Stomach (tissue), 9 donors: Measurements from ENCODE around the gene RPL7A. TPM values are rescaled to one million over a fixed set of nuclear protein-coding genes. Genes with fewer than 3 reads are reported as not detected.

Experiments
- DNase-seq, 2 donors: peaks; one replicate each; pipeline versions ENCODE4 v3.0.0 to v3.0.0-alpha.2; 2013 to 2019
- H3K27ac ChIP-seq, 5 donors: fragments of 200-600 bp in 4 of 5; sonication (generic) in 4 of 5; one replicate each; pipeline ENCODE4 v1.5.1; 2013 to 2019; ENCODE audit warnings: mild to moderate bottlenecking in 1 of 5, moderate library complexity in 1 of 5
- H3K27me3 ChIP-seq, 3 donors: fragments of 200-600 bp; sonication (generic); one replicate each; pipeline ENCODE4 v1.5.1; 2017 to 2019; ENCODE audit warnings: mixed run types in 1 of 3
- H3K36me3 ChIP-seq, 4 donors: fragments of 200-600 bp; sonication (generic); 1 replicate in 3 of 4; 2 replicates in 1 of 4; pipeline ENCODE4 v1.5.1; 2016 to 2019
- H3K4me1 ChIP-seq, 4 donors: fragments of 200-600 bp; sonication (generic); one replicate each; pipeline ENCODE4 v1.5.1; 2016 to 2019
- H3K4me3 ChIP-seq, 4 donors: fragments of 200-600 bp; sonication (generic) in 3 of 4; one replicate each; pipeline ENCODE4 v1.5.1; 2016 to 2019; ENCODE audit warnings: mild to moderate bottlenecking in 1 of 4
- H3K9me3 ChIP-seq, 4 donors: fragments of 200-600 bp; sonication (generic); one replicate each; pipeline ENCODE4 v1.5.1; 2016 to 2019
- EP300 ChIP-seq: sonication (generic); formaldehyde crosslinking; IDR thresholded peaks from one replicate; pipeline ENCODE4 v1.6.1; 2017; ENCODE audit warnings: antibody characterized with exemption
- POLR2A ChIP-seq, 4 donors: fragments of 450-650 bp; IDR thresholded peaks; one replicate each; pipeline ENCODE4 v1.6.1; 2016; ENCODE audit warnings: antibody characterized with exemption in 4 of 4, control low read depth in 2 of 4, mild to moderate bottlenecking in 1 of 4, moderate library complexity in 1 of 4
- POLR2AphosphoS5 ChIP-seq, 3 donors: sonication (generic); formaldehyde crosslinking; IDR thresholded peaks; one replicate each; pipeline ENCODE4 v1.6.1; 2016; ENCODE audit warnings: antibody characterized with exemption in 3 of 3
- WGBS, 5 donors: extraction: QIAGEN DNeasy Blood & Tissue Kit in 3 of 5; methylation state at CpG; one replicate each; pipeline versions ENCODE4 v1.1.5 to v1.1.7; 2013 to 2018; 5-methylcytosine and 5-hydroxymethylcytosine counted together
- intact Hi-C: fragments of 100-400 bp; cut with DNase I; formaldehyde crosslinking; loops from one replicate; pipeline ENCODE4 v1.15.1; 2023; ENCODE audit warnings: low total_unique reads
- polyA plus RNA-seq, 3 donors: library from polyadenylated mRNA; stranded (reverse); fragments of 200-250 nt; gene quantifications; one replicate each; pipeline ENCODE4 v1.2.3, GENCODE V29; 2013
- total RNA-seq, 5 donors: library from RNA; depleted of rRNA; stranded (reverse); fragments of >200 nt; gene quantifications; one replicate each; pipeline versions ENCODE4 v1.1.0 to v1.2.3, GENCODE V29; 2014 to 2016
- TF ChIP-seq, protein P1 (sequence below), 7 experiments: fragments of 450-650 bp in 4 of 7; fragments of 200-600 bp in 3 of 7; sonication (generic) in 3 of 7; IDR thresholded peaks; one replicate each; pipeline ENCODE4 v1.5.1; 2016 to 2019; ENCODE audit warnings: antibody characterized with exemption in 7 of 7, control low read depth in 2 of 7, mild to moderate bottlenecking in 1 of 7
- donor health status: healthy with polysubstance abuse.
- donor health status: Bipolar disorder and iron deficiency.
- donor health status: healthy.

RPL7A gene
- total and polyA plus RNA-seq, 8 donors: 809 to 4,243 (median 1,432) TPM

GRCh38 chr9:133320421-133320881 is 27.6 kb upstream of the RPL7A start:
- intact Hi-C loops: no loop called here
- H3K27ac ChIP-seq: no peak overlapping the region
- H3K36me3 ChIP-seq: no peaks in the 10 kb centered on the region
- DNase-seq: no peak
- TF ChIP-seq POLR2A (IDR thresholded peaks at IDR 0.05) (no peak), EP300 (no peak), POLR2AphosphoS5 (IDR thresholded peaks at IDR 0.05) (no peak)
- TF ChIP-seq, protein P1, sequence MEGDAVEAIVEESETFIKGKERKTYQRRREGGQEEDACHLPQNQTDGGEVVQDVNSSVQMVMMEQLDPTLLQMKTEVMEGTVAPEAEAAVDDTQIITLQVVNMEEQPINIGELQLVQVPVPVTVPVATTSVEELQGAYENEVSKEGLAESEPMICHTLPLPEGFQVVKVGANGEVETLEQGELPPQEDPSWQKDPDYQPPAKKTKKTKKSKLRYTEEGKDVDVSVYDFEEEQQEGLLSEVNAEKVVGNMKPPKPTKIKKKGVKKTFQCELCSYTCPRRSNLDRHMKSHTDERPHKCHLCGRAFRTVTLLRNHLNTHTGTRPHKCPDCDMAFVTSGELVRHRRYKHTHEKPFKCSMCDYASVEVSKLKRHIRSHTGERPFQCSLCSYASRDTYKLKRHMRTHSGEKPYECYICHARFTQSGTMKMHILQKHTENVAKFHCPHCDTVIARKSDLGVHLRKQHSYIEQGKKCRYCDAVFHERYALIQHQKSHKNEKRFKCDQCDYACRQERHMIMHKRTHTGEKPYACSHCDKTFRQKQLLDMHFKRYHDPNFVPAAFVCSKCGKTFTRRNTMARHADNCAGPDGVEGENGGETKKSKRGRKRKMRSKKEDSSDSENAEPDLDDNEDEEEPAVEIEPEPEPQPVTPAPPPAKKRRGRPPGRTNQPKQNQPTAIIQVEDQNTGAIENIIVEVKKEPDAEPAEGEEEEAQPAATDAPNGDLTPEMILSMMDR (IDR thresholded peaks at IDR 0.05): no peak
- no peaks in the 10 kb centered on the region for H3K4me1 ChIP-seq
- no peaks in the 10 kb centered on the region for H3K9me3 ChIP-seq
- WGBS, 5 donors: 68 to 80% (median 76%) methylated on average over 7 to 13 of the region's 13 CpGs
- no peaks in the 10 kb centered on the region for H3K27me3 ChIP-seq
- H3K4me3 ChIP-seq: no peak overlapping the region

DNA sequence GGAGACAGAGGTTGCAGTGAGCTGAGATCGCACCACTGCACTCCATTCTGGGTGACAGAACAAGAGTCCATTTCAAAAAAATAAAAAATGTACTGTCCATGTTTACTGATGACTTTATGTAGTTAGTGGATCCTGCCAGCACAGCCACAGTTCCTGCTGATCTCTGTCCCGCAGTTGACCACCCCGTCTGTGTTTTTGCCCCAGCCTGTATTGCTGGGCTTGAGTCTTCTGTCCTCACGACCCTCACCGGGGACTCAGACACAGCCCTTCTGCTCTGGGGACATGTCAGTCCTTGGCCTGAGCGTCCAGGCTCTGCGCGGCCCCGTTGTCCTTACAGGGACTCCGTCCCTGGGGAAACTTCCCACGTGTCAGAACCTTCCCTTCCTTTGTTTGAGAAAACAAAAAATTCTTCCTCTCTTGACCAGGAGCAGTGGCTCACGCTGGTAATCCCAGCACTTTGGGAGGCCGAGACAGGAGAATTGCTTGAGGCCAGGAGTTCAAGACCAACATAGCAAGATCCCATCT is 26.5 kb upstream of the RPL7A start:
- Histone ChIP-seq H3K4me3 (no peak overlapping the region), H3K27me3 (no peaks in the 10 kb centered on the region), H3K27ac (no peak overlapping the region), H3K36me3 (no peaks in the 10 kb centered on the region), H3K9me3 (no peaks in the 10 kb centered on the region), H3K4me1 (no peaks in the 10 kb centered on the region)
- WGBS, 5 donors: 75 to 90% (median 82%) methylated on average over 9 to 13 of the region's 13 CpGs
- TF ChIP-seq POLR2AphosphoS5 (IDR thresholded peaks at IDR 0.05): no peak
- TF ChIP-seq EP300: no peak
- TF ChIP-seq POLR2A (IDR thresholded peaks at IDR 0.05): no peak
- TF ChIP-seq, protein P1 (IDR thresholded peaks at IDR 0.05): no peak
- intact Hi-C loops: no loop called here
- no peak for DNase-seq

DNA sequence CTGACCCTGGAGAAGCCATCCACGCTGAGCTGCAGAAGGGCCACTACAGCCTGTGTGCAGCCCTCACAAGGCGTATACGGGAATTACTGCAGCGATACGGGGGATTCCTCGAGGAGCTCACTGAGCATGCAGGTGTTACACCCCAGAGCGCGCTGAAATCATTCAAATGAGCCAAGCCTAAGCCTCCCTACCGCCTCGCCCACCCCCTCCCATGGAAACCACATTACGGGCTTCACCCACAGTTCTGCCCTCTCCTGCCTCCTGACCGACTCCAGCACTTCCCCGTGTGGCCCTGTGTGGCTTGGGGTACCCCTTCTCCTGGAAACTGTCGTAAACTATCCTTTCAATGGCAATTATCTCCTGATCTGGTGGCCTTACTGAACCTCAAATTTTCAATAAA is 25.3 kb upstream of the RPL7A start:
- no peak for DNase-seq
- no peaks in the 10 kb centered on the region for H3K36me3 ChIP-seq
- 80 to 87% (median 83%) methylated on average over 14 of the region's 14 CpGs for WGBS, 5 donors
- H3K9me3 ChIP-seq: no peaks in the 10 kb centered on the region
- intact Hi-C loops: no loop called here
- no peaks in the 10 kb centered on the region for H3K27me3 ChIP-seq
- H3K4me3 ChIP-seq: no peak overlapping the region
- no peak overlapping the region for H3K27ac ChIP-seq
- TF ChIP-seq POLR2A (IDR thresholded peaks at IDR 0.05) (no peak), EP300 (no peak), POLR2AphosphoS5 (IDR thresholded peaks at IDR 0.05) (no peak)
- TF ChIP-seq, protein P1 (IDR thresholded peaks at IDR 0.05): no peak
- no peaks in the 10 kb centered on the region for H3K4me1 ChIP-seq

DNA sequence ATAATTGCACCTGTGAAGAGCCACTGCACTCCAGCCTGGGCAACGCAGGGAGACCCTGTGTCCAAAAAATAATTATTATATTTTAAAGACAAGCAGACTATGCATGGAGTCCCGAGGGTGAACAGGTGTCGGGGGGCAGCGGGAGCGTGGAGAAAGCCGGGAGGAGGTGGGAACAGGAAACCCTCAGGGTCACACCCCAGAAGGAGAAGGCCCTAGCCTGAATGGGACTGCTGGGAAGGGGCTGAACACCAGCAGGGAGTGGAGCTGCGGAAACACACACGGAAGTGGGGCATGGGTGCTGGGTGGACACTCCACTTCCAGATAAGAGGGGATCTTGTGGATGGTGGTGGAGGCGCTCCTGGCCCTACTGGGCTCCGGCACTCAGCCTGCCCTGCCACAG is 24.8 kb upstream of the RPL7A start:
- no peaks in the 10 kb centered on the region for H3K9me3 ChIP-seq
- DNase-seq: no peak
- 73 to 90% (median 81%) methylated on average over 10 of the region's 10 CpGs for WGBS, 5 donors
- H3K4me3 ChIP-seq: no peak overlapping the region
- TF ChIP-seq POLR2AphosphoS5 (IDR thresholded peaks at IDR 0.05) (no peak), POLR2A (IDR thresholded peaks at IDR 0.05) (no peak), EP300 (no peak)
- TF ChIP-seq, protein P1 (IDR thresholded peaks at IDR 0.05): no peak
- no peaks in the 10 kb centered on the region for H3K36me3 ChIP-seq
- intact Hi-C loops: no loop called here
- no peaks in the 10 kb centered on the region for H3K4me1 ChIP-seq
- H3K27me3 ChIP-seq: no peaks in the 10 kb centered on the region
- no peak overlapping the region for H3K27ac ChIP-seq
